ENCODE measurements around the gene JOSD2. TPM values are rescaled to one million over a fixed set of nuclear protein-coding genes. Genes with fewer than 3 reads are reported as not detected.

The JOSD2 gene
- total and polyA plus RNA-seq, 9 of the 15 experiments (the other 6 are each of a cell fraction or from before 2014, with no cell fraction given), result 0.06 to 14.4 (median 3.1) TPM

GRCh38 chr19:50500060-50500752 is 10.8 kb downstream of the JOSD2 start (continued):
- TF ChIP-seq ETS1 (conservative IDR thresholded peaks at IDR 0.05; ENCODE audit: control insufficient read depth, low read depth, low read length) (peak; percentile 63), CREB1 (IDR thresholded peaks at IDR 0.05) (no peak), CREB1 (CRISPR knock-in tag; IDR thresholded peaks at IDR 0.05) (0 out of 2 replicates have a peak, but pooled peaks have one; percentile 52), GATA2 (CRISPR knock-in tag; IDR thresholded peaks at IDR 0.05) (peak; percentile 71), FOXP1 (CRISPR knock-in tag; IDR thresholded peaks at IDR 0.05) (no peak), TEAD4 (IDR thresholded peaks at IDR 0.05; ENCODE audit: low read length) (peak; percentile 65), TEAD4 (CRISPR knock-in tag; IDR thresholded peaks at IDR 0.05; ENCODE audit: borderline replicate concordance) (no peak), NFIC (IDR thresholded peaks at IDR 0.05) (peak; percentile 61), RREB1 (CRISPR knock-in tag; IDR thresholded peaks at IDR 0.05) (no peak), SOX6 (IDR thresholded peaks at IDR 0.05) (peak; percentile 27; the same call in 1 of the 2 replicates), DPF2 (IDR thresholded peaks at IDR 0.05) (peak; percentile 67), TFAP4 (CRISPR knock-in tag; IDR thresholded peaks at IDR 0.05; ENCODE audit: borderline replicate concordance) (peak; percentile 96), NCOR1 (IDR thresholded peaks at IDR 0.05) (peak; percentile 70), ZNF740 (CRISPR knock-in tag; IDR thresholded peaks at IDR 0.05) (peak; percentile 99), ZNF740 (tag; IDR thresholded peaks at IDR 0.05) (peak in 1 of 2 experiments; percentile 86; a peak in 2 of 4 replicates), KDM4B (IDR thresholded peaks at IDR 0.05; ENCODE audit: borderline replicate concordance in 2 of 2, low read depth in 1 of 2) (0 out of 4 replicates have a peak, but pooled peaks of 1 of the 2 experiments have one; percentile 44), CTCF (IDR thresholded peaks at IDR 0.05 in 2 of 3, conservative IDR thresholded peaks at IDR 0.05 in 1 of 3; ENCODE audit: insufficient read depth in 2 of 3, low read depth in 1 of 3, low read length in 3 of 3) (peak; percentile 40 to 57 (median 41); a peak in 4 of 6 replicates)
